Activated effector memory CD4-positive, alpha-beta T cell treated with Interleukin-2 at 50 U/mL for 16 hours (primary cell): ENCODE data around the gene ADPRM.
"Not testable (repeated sequence)": the region's sequence is repeated elsewhere in the genome, so short reads cannot be mapped to it uniquely, and the experiment has no call there.

Experiments
- DNase-seq: peaks from one replicate; pipeline ENCODE4 v3.0.0-alpha.2; 2020

Gene ADPRM, protein sequence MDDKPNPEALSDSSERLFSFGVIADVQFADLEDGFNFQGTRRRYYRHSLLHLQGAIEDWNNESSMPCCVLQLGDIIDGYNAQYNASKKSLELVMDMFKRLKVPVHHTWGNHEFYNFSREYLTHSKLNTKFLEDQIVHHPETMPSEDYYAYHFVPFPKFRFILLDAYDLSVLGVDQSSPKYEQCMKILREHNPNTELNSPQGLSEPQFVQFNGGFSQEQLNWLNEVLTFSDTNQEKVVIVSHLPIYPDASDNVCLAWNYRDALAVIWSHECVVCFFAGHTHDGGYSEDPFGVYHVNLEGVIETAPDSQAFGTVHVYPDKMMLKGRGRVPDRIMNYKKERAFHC

GRCh38 chr17:10697092-10698081 lies at the start of gene ADPRM, which contains the start of gene SCO1:
Gene ADPRM (plus strand): TSS chr17:10697594. CDS start chr17:10704927, 7,333 bp downstream.
Gene SCO1 (minus strand): TSS chr17:10697533. CDS start chr17:10697507, 26 bp downstream.
- DNase-seq = peak; percentile 86

GRCh38 chr17:10648381-10648780 lies 49.0 kb upstream of the ADPRM start:
- no peak for DNase-seq

DNA sequence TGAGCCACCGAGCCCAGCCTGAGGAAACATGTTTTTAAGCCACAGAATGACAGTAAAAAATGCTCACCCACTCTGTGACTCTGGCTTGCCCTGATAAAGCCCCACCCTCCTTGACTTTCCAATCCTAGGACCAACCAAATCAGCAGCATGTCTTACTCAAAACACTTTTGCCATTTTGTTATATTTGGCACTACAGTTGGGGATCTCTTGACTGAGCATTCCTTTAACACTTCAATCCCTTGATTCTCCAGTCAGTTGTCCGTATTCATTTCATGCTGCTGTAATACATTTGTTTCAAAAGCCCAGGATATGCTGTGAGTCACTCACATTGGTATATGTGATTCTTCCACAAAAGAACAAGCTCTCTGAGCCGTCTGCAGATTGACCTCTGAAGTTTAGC lies 48.4 kb upstream of the ADPRM start:
- DNase-seq = no peak

- no peak for DNase-seq
Observed at GRCh38 chr17:10649602-10650001, 47.8 kb upstream of the ADPRM start.

DNA sequence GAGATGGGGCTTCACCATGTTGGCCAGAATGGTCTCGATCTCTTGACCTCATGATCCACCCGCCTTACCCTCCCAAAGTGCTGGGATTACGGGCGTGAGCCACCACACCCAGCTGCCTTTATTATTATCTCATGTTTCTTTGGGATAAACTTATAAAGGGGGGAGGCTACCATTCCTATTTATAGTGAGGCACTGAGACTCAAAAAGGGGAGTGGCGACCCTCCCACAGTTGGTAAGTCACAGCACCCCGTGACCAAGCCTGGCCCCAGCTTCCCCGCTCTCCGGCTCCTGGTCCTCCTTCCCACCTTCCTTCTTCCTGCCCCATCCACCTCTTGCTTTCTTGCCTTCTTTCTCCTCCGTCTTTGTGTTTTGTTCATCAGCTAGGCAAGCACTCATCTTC lies 45.5 kb upstream of the ADPRM start:
- no peak for DNase-seq

DNA sequence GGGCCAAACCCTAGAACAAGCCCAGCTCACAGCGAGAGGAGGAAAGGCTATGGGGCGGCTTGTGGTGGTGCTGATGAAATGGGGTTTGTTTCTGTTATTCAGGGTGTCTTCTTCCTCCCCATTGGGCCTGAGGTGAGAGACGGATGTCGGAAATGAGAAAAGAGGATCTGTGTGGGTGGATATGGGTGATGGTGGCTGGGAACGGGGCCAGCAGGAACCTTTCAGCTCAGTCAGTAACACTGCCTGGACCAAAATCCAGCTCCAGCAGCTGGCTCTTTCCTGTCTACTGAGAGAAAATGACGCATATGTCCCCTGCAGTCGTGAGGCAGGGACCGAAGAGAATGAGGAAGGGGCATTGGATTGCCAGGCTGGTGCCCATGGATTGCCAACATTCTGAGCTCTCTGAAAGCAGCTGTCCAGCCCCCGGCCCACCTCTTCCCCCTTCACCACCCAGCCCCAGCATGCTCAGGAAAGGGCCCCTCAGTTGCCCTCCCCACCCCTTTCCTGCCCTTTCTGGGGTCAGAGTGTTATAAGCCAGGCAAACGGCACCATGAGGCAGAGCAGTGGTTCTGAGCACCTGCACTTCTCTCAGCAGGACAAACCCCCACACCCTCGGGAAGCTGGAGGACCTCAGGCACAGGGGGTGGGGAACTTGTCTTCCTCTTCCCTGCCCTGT lies 44.3 kb upstream of the ADPRM start:
- no peak for DNase-seq

DNA sequence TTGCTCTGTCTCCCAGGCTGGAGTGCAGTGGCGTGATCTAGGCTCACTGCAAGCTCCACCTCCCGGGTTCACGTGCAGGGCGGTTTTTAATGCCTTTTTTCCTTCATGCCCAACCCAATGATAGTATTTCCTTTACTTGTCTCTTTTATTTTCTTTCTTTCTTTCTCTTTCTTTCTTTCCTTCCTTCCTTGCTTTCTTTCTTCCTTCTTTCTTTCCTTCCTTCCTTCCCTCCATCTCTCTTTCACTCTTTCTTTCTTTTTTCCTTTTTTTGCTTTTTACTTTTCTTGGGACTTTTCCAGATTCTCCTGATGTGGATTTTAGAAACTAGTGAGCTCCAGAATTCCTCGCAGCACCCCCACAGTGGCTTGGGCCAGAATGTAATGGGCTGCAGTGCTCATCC lies 43.4 kb upstream of the ADPRM start:
- DNase-seq = no peak

DNA sequence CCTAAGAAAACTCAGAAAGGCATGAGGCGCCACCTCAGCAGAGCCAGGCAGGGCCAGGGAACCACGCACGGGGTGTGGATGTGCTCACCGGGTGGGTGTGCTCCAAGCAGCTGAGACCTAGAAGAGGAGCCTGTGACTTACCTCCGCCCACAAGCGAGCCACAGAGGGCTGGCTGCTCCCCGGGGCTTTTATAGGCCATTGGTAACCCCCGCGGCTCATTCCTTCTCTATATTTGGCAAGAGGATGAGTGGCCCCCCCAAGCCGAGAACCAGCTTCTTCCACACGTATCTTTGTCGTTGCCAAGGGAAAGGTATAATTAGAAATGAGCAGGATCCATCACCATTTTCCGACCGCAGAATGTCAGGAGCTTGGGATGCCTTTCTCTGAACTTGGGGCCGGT lies 40.2 kb upstream of the ADPRM start, which contains the start of gene MYH3:
Gene MYH3 (minus strand): TSS at position 162 of the 400 bp plus-strand sequence. CDS start 2,245 bp downstream, outside the sequence.
- DNase-seq = no peak

GRCh38 chr17:10657879-10658278 lies 39.5 kb upstream of the ADPRM start:
- no peak for DNase-seq

GRCh38 chr17:10661437-10661836 lies 36.0 kb upstream of the ADPRM start:
- no peak for DNase-seq

- DNase-seq = no peak
Observed at GRCh38 chr17:10663231-10663630, 34.2 kb upstream of the ADPRM start.

GRCh38 chr17:10664571-10664970 lies 32.8 kb upstream of the ADPRM start:
- DNase-seq = no peak

GRCh38 chr17:10666906-10667305 lies 30.5 kb upstream of the ADPRM start:
- no peak for DNase-seq

DNA sequence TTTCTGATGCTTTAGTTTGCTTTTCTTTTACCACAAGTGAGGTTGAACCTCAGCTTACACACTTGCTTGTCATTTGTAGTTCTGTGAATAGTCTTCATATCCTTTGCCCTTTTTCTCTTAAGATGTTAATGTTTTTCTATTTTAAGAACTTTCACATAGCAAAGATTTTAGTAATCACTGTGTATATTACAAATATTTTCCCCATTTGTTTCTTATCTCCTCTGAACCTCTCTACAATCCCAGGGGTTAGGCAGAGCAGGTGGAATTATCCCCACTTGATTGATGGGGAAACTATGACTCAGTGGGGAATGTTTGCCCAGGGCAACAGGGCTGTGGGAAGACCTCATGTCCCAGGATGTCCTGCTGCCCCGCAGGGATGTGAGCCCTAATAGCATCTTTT lies 28.6 kb upstream of the ADPRM start:
- no peak for DNase-seq

DNA sequence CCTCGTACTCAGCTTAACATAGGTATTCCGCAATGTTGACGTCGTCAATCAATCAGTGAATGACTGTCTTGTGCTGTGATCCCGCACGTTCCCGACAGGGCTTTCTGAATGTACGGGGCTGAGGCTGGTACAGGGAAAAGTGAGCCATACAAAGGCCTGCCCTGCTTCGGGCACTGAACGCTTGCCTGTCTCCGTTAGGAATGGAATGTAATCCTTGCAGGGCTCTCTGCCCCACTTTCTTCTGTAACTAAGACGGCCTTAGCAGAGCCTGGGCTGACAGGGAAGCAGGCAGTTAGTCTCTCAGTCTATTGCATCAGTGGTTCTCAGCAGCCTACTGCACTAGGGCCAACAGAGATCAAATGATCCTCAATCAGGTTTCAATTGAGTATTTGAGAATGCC lies 24.1 kb upstream of the ADPRM start:
- DNase-seq = no peak

GRCh38 chr17:10674704-10675103 lies 22.7 kb upstream of the ADPRM start:
- no peak for DNase-seq

- DNase-seq = no peak
Observed at GRCh38 chr17:10681866-10682446, 15.4 kb upstream of the ADPRM start.

- no peak for DNase-seq
Observed at GRCh38 chr17:10683853-10684252, 13.5 kb upstream of the ADPRM start.

DNA sequence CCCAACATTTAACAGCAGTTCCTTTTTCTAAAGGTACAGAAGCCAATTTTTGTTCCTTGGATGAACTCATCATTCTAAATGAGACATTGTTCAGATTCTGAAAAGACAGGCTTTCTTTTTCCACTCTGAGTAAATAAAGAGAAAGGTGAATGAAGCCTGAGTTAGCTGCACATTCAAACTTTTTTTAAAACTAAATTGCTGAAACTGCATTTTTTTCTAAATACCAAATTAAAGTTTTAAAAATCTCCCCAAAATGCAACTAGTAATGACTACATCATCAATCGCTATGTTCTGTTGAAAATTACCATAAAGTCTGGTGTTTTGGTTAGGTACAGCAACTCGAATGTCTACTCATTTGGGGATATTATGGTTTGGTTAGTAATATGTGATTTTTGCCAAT lies 9.9 kb upstream of the ADPRM start:
- no peak for DNase-seq

DNA sequence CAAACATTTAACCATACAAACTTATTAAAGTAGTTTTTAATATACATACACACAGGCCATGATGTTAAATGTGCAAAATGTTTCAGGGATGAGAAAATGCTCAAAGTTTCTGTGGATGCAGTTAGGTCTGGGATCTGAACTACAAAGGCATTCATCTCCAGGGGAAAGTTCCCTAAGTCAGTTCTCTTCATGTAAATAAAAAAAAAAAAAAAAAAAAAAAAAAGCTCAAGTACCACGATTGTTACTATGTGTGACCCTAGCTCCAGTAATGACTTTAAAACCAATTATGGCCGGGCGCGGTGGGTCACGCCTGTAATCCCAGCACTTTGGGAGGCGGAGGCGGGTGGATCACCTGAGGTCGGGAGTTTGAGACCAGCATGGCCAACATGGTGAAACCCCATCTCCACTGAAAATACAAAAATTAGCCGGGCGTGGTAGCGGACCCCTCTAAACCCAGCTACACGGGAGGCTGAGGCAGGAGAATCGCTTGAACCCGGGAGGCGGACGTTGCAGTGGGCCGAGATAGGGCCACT lies 1.5 kb upstream of the ADPRM start:
- DNase-seq = not testable (repeated sequence)

GRCh38 chr17:10698096-10698818 lies 863 bp downstream of the ADPRM start:
- DNase-seq = no peak

GRCh38 chr17:10699856-10700255 lies 2.5 kb downstream of the ADPRM start:
- DNase-seq = peak; percentile 9
